Spinal cord (tissue), 10 donors: ENCODE data around the gene MRPS16. TPM values are rescaled to one million over a fixed set of nuclear protein-coding genes. Genes with fewer than 3 reads are reported as not detected.

ENCODE experiments used
- DNase-seq, 6 donors: peaks; one replicate each; pipeline versions ENCODE4 v3.0.0 to v3.0.0-alpha.2; 2013 to 2015; ENCODE audit warnings: low spot score in 6 of 6, low read depth in 4 of 6
- H3K27ac ChIP-seq: one replicate; pipeline ENCODE4 v1.5.1; 2013; ENCODE audit warnings: low read depth, low read length, control low read depth
- H3K27me3 ChIP-seq: one replicate; pipeline ENCODE4 v1.6.1; 2013; ENCODE audit warnings: low read length; ENCODE audit not compliant: control insufficient read depth, insufficient read depth
- H3K36me3 ChIP-seq: one replicate; pipeline ENCODE4 v1.6.1; 2013; ENCODE audit warnings: low read length; ENCODE audit not compliant: control insufficient read depth, insufficient read depth
- H3K4me1 ChIP-seq: one replicate; pipeline ENCODE4 v1.6.1; 2013; ENCODE audit warnings: low read length; ENCODE audit not compliant: control insufficient read depth, insufficient read depth
- H3K4me3 ChIP-seq: one replicate; pipeline ENCODE4 v1.5.1; 2013; ENCODE audit warnings: low read depth, low read length, control low read depth
- H3K9me3 ChIP-seq: one replicate; pipeline ENCODE4 v1.6.1; 2013; ENCODE audit warnings: low read length; ENCODE audit not compliant: control insufficient read depth, insufficient read depth
- WGBS: methylation state at CpG from one replicate; pipeline ENCODE4 v1.1.5; 2013; ENCODE audit warnings: missing lambda C conversion rate; ENCODE audit not compliant: insufficient coverage; 5-methylcytosine and 5-hydroxymethylcytosine counted together
- polyA plus RNA-seq, 2 donors: library from polyadenylated mRNA; unstranded; fragments of 120-200 nt; gene quantifications; one replicate each; pipeline ENCODE4 v1.2.1, GENCODE V29; 2013; ENCODE audit not compliant: insufficient read length in 2 of 2
- total RNA-seq, 2 donors: library from RNA; depleted of rRNA in 1 of 2; stranded (reverse); fragments of 120-200 nt in 1 of 2; fragments of >200 nt in 1 of 2; gene quantifications; one replicate each; pipeline versions ENCODE4 v1.2.3 to v1.2.4, GENCODE V29; 2013 to 2014
- donor health status: healthy.

Gene MRPS16
- total and polyA plus RNA-seq, 4 donors = 62.2 to 84.3 (median 67.3) TPM

DNA sequence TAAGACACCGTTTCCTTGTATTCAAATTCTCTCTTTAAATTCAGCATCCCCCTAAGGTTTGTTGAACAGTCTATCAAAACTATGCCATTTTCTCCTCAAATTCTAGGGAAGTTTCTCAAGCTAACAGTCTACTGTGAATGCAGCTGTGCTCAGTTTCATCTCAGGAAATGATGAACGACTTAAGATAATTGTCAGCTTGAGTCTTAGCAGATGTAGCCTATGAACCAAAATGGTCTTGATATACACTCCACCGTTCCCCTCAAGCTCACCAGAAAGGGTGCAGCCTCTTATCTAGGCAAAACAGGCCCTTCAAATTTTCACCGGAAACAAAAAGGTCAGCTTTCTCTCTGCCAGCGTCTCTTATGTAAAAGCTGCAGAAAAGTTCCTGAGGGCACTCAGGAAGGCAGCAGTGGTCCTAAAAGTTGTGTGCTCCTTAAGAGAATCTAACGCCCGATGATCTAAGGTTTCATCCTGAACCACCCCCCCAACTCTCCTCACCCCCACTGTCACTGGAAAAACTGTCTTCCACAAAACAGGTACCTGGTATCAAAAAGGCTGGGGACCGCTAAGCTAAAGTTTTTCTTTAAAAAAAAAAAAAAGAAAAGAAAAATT, 7.5 kb downstream of the MRPS16 start:
- Histone ChIP-seq H3K27ac (no peak overlapping the region), H3K36me3 (peaks cover 18% of the 10 kb centered on the region), H3K27me3 (no peaks in the 10 kb centered on the region), H3K9me3 (no peaks in the 10 kb centered on the region), H3K4me1 (peaks cover 3% of the 10 kb centered on the region), H3K4me3 (no peak overlapping the region)
- no peak for DNase-seq
- 84% methylated on average over 5 of the region's 8 CpGs for WGBS

DNA sequence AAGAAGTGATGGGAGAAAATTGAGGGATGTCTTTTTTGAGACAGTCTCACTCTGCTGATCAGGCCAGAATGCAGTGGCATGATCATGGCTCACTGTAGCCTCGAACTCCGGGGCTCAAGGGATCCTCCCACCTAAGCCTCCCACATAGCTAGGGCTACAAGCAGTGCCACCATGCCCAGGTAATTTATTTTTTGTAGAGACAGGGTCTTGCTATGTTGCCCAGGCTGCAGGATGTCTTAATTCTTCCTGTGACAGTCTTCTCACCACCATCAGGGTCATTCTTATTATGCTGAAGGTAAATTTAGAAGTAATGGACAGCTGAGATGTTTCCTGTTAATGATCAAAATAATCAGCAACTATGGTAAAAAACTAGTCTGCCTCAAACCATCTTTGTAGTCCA, 12.5 kb downstream of the MRPS16 start:
- Histone ChIP-seq H3K4me3 (no peak overlapping the region), H3K4me1 (no peaks in the 10 kb centered on the region), H3K9me3 (no peaks in the 10 kb centered on the region), H3K36me3 (peaks cover 25% of the 10 kb centered on the region), H3K27me3 (no peaks in the 10 kb centered on the region), H3K27ac (no peak overlapping the region)
- DNase-seq = no peak
- WGBS = no CpG with 5 or more reads among the region's 2 CpGs

DNA sequence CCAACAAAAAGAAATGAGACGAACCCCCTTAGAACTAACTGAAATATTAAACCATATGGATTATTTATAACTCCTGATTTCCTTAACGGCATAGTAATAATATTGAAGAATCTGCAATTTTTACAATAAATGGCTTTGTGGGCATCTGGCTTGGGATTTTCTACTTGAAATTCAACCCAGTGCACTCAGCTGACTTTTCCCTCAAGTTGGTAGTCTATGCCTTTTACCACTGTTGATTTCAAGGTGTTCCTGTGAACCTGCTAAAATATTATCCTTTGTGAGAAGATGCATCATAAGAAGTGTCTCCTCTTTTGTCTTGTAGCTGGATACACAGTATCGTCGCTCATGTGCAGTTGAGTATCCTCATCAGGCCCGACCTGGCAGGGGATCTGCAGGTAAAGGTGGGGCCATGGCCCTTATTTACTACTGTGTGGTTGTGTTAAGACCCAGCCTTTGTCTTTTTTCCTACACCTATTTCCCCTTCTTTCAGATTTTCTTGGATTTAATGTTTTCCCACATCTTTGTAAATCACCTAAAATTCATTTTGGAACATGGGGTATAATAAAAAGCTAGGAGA, 13.4 kb downstream of the MRPS16 start:
- Histone ChIP-seq H3K4me1 (no peaks in the 10 kb centered on the region), H3K4me3 (no peak overlapping the region), H3K27me3 (no peaks in the 10 kb centered on the region), H3K36me3 (peaks cover 28% of the 10 kb centered on the region), H3K9me3 (no peaks in the 10 kb centered on the region), H3K27ac (no peak overlapping the region)
- DNase-seq = no peak
- WGBS = no CpG with 5 or more reads among the region's 5 CpGs

DNA sequence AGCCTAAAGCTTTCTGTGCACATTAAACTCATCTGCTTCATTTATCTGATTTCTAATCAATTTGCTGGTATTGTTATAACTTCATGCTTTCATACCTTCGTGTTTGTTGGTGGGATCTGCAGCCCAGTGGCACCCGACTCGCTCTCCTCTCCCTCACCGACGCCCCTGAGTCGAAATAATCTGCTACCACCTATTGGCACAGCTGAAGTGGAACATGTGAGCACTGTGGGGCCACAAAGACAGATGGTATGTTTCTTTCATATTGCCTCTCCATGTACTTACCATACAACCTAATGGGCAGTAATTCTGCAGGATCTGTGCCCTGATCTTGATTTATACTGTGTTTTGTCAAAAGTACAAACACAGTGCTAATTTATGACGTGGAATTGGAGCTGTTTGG, 17.7 kb downstream of the MRPS16 start:
- Histone ChIP-seq H3K27ac (no peak overlapping the region), H3K4me1 (no peaks in the 10 kb centered on the region), H3K27me3 (no peaks in the 10 kb centered on the region), H3K9me3 (no peaks in the 10 kb centered on the region), H3K4me3 (no peak overlapping the region), H3K36me3 (peaks cover 25% of the 10 kb centered on the region)
- 80% methylated on average over 1 of the region's 7 CpGs for WGBS
- no peak for DNase-seq

DNA sequence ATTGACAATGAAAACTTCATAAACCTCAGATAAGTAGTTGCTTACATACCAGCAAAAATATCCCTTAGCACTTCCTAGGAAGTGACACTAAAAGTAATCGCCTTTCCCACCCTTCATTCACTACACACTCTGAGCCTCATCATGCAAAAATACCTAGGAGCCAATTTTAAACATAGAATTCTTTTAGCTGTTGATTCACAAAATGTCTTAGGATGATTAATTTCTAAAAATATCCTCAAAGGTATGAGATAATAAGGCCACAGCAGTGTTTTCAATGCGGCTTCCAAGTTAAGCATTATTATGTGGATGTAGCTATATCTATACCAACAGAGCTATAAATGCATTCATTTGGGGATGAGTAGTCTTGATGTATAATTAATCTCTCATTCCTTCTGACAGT, 18.6 kb downstream of the MRPS16 start:
- Histone ChIP-seq H3K4me1 (no peaks in the 10 kb centered on the region), H3K27ac (no peak overlapping the region), H3K36me3 (peaks cover 25% of the 10 kb centered on the region), H3K4me3 (no peak overlapping the region), H3K27me3 (no peaks in the 10 kb centered on the region), H3K9me3 (no peaks in the 10 kb centered on the region)
- WGBS = no CpG with 5 or more reads among the region's 2 CpGs
- no peak for DNase-seq

DNA sequence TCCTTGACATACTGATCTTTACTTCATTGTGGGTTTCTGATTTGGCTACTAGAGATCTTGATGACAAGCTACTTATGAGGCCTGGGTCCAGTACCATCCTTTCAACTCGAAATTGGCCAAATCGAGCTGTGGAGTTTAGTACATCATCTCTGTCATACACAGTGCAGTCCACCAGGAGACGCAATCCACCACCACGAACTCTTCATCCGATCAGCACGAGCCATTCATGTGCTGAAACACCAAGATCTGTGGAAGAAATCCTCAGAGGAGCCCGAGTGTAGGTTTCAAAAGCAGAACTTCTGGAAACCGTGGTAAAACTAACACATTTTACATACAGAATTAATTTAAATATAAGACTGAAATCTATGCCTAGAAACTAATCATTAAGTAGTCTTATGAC, 19.6 kb downstream of the MRPS16 start:
- no peak overlapping the region for H3K4me3 ChIP-seq
- no peaks in the 10 kb centered on the region for H3K4me1 ChIP-seq
- no peaks in the 10 kb centered on the region for H3K27me3 ChIP-seq
- no peaks in the 10 kb centered on the region for H3K9me3 ChIP-seq
- WGBS = 86% methylated on average over 4 of the region's 8 CpGs
- no peak overlapping the region for H3K27ac ChIP-seq
- DNase-seq = no peak
- H3K36me3 ChIP-seq = peaks cover 29% of the 10 kb centered on the region

DNA sequence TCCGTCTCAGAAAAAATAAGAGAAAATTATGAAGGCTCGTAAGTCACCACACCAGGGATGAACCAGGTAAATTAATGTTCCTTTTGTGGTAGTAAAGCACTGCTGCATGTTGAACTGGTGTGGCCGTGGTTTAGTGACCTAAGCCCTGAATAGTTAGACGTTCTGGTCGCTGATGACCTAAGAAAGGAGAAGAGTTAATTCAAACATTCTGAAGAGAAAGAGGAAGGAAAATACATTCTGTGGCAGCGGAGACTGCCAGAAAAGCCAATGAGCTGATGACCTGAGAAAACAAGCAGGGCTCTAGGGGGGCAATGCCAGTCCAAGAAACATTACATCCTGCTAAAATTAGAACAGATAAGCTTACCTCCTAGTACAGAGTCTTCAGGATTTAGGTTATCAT, 22.9 kb downstream of the MRPS16 start:
- WGBS = 91% methylated on average over 5 of the region's 6 CpGs
- Histone ChIP-seq H3K27me3 (no peaks in the 10 kb centered on the region), H3K4me1 (no peaks in the 10 kb centered on the region), H3K4me3 (no peak overlapping the region), H3K36me3 (peaks cover 11% of the 10 kb centered on the region), H3K9me3 (no peaks in the 10 kb centered on the region), H3K27ac (no peak overlapping the region)
- no peak for DNase-seq

DNA sequence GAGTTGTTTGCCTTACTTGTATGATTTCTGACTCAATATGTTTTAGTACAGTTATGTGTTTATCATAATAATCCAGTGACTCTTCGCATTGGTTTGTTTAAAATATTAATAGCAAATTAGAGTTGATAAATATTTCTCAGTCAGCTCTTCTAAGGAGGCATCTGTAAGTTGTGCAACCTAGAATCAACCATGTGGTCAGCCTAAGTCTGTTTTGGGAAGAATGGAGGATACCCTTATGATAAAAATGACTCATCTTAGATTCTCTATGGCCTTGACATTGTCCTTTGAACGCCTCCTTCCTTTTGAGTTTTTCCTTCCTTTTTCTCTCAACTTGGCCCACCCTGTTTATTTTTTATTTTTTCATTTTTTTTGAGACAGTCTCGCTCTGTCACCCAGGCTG, 24.2 kb downstream of the MRPS16 start:
- no peak overlapping the region for H3K4me3 ChIP-seq
- no peak overlapping the region for H3K27ac ChIP-seq
- no peaks in the 10 kb centered on the region for H3K4me1 ChIP-seq
- no peaks in the 10 kb centered on the region for H3K27me3 ChIP-seq
- no peak for DNase-seq
- H3K9me3 ChIP-seq = no peaks in the 10 kb centered on the region
- H3K36me3 ChIP-seq = peaks cover 9% of the 10 kb centered on the region
- 100% methylated on average over 1 of the region's 3 CpGs for WGBS

DNA sequence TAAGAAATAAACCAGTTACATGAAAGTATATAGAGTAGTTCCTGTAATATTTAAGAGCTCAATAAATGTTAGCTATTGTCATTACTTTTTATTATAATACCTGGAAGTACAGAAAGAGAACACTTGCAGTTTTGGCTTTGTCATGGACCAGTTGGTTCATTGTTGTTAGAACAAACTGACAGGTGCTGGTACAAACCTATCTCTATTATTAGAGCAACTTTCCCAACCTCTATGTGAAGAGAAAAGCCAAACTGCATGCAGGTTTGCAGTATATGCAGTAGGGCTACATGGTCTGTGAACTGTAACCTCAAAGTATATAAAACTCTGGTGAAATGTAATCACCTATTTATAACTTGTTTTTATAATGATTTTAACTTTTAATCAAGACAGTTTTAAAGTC, 25.8 kb downstream of the MRPS16 start:
- H3K36me3 ChIP-seq = peaks cover 8% of the 10 kb centered on the region
- H3K4me1 ChIP-seq = no peaks in the 10 kb centered on the region
- no peak for DNase-seq
- no peak overlapping the region for H3K4me3 ChIP-seq
- H3K9me3 ChIP-seq = no peaks in the 10 kb centered on the region
- H3K27ac ChIP-seq = no peak overlapping the region
- no peaks in the 10 kb centered on the region for H3K27me3 ChIP-seq

DNA sequence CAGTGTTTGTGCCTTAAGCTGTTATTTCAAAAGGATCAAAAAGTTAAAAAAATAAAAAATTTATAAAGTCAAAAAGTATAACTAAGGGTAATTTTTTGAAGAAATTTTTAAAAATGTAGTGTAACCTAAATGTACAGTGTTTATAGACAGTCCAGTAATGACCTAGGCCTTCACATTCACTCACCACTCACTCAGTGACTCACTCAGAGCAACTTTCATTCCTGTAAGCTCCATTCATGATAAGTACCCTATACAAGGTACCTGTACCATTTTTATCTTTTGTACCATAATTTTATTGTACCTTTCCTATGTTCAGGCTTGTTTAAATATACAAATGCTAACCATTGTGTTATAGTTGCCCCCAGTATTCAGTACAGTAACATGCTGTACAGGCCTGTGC, 26.9 kb downstream of the MRPS16 start:
- Histone ChIP-seq H3K36me3 (peaks cover 7% of the 10 kb centered on the region), H3K27ac (no peak overlapping the region), H3K4me3 (no peak overlapping the region), H3K27me3 (no peaks in the 10 kb centered on the region), H3K9me3 (no peaks in the 10 kb centered on the region), H3K4me1 (no peaks in the 10 kb centered on the region)
- no peak for DNase-seq
